Gastrocnemius medialis (tissue), 4 donors: Measurements from ENCODE around the gene SIRT7. TPM values are rescaled to one million over a fixed set of nuclear protein-coding genes. Genes with fewer than 3 reads are reported as not detected.
A peak's percentile ranks its signal among the peaks of the same experiment; 100 is the strongest.

Experiments used
- ATAC-seq, 2 donors: fragments of 150-250 bp; one replicate each; pipeline ENCODE4 v1.9.1; 2016
- DNase-seq, 2 donors: peaks; one replicate each; pipeline ENCODE4 v3.0.0-alpha.2; 2019
- H3K27ac ChIP-seq, 4 donors: fragments of 200-600 bp; sonication (generic); 1 replicate in 1 of 4; 2 replicates in 3 of 4; pipeline ENCODE4 v1.5.1; 2016 to 2018; ENCODE audit warnings: mild to moderate bottlenecking in 2 of 4, moderate library complexity in 1 of 4
- H3K27me3 ChIP-seq, 3 donors: fragments of 200-600 bp; sonication (generic) in 2 of 3; 1 replicate in 1 of 3; 2 replicates in 2 of 3; pipeline versions ENCODE4 v1.5.1 to v1.6.0; 2016 to 2019; ENCODE audit warnings: mild to moderate bottlenecking in 1 of 3, moderate library complexity in 1 of 3
- H3K36me3 ChIP-seq, 2 donors: fragments of 200-600 bp; sonication (generic) in 1 of 2; one replicate each; pipeline ENCODE4 v1.5.1; 2017 to 2018
- H3K4me1 ChIP-seq, 2 donors: fragments of 200-600 bp; sonication (generic) in 1 of 2; one replicate each; pipeline ENCODE4 v1.5.1; 2016 to 2017; ENCODE audit warnings: mild to moderate bottlenecking in 2 of 2
- H3K4me3 ChIP-seq, 4 donors: fragments of 200-600 bp; sonication (generic) in 3 of 4; 1 replicate in 1 of 4; 2 replicates in 3 of 4; pipeline ENCODE4 v1.5.1; 2016 to 2019; ENCODE audit warnings: mild to moderate bottlenecking in 2 of 4
- H3K9me3 ChIP-seq, 3 donors: fragments of 200-600 bp; sonication (generic) in 2 of 3; 1 replicate in 1 of 3; 2 replicates in 2 of 3; pipeline ENCODE4 v1.5.1; 2016 to 2019
- CTCF ChIP-seq, 5 experiments: fragments of 450-650 bp in 3 of 5; fragments of 200-600 bp in 2 of 5; sonication (generic) in 2 of 5; IDR thresholded peaks in 4 of 5; conservative IDR thresholded peaks in 1 of 5; 1 replicate in 4 of 5; 2 replicates in 1 of 5; pipeline ENCODE4 v1.5.1; 2016 to 2019; ENCODE audit warnings: antibody characterized with exemption in 5 of 5, mild to moderate bottlenecking in 3 of 5, moderate library complexity in 3 of 5
- POLR2A ChIP-seq, 2 donors: fragments of 450-650 bp; IDR thresholded peaks; one replicate each; pipeline ENCODE4 v1.6.1; 2017; ENCODE audit warnings: antibody characterized with exemption in 2 of 2, mild to moderate bottlenecking in 2 of 2, moderate library complexity in 2 of 2
- in situ Hi-C, 4 donors: fragments of 200-750 bp; cut with MboI; loops; one replicate each; pipeline versions ENCODE4 v1.15.0 to v1.8.0; 2017; ENCODE audit warnings: low sequenced_read_pairs in 4 of 4
- intact Hi-C: fragments of 100-400 bp; cut with DNase I; formaldehyde crosslinking; loops from one replicate; pipeline ENCODE4 v1.15.1; 2023; ENCODE audit warnings: low total_unique reads
- total RNA-seq, 4 donors: library from RNA; depleted of rRNA; stranded (reverse); fragments of >200 nt; gene quantifications; one replicate each; pipeline versions ENCODE4 v1.1.0 to v1.2.3, GENCODE V29; 2016

SIRT7 gene
- total RNA-seq, 4 donors from 2014 or later: 7.2 to 11.4 (median 8.3) TPM

DNA sequence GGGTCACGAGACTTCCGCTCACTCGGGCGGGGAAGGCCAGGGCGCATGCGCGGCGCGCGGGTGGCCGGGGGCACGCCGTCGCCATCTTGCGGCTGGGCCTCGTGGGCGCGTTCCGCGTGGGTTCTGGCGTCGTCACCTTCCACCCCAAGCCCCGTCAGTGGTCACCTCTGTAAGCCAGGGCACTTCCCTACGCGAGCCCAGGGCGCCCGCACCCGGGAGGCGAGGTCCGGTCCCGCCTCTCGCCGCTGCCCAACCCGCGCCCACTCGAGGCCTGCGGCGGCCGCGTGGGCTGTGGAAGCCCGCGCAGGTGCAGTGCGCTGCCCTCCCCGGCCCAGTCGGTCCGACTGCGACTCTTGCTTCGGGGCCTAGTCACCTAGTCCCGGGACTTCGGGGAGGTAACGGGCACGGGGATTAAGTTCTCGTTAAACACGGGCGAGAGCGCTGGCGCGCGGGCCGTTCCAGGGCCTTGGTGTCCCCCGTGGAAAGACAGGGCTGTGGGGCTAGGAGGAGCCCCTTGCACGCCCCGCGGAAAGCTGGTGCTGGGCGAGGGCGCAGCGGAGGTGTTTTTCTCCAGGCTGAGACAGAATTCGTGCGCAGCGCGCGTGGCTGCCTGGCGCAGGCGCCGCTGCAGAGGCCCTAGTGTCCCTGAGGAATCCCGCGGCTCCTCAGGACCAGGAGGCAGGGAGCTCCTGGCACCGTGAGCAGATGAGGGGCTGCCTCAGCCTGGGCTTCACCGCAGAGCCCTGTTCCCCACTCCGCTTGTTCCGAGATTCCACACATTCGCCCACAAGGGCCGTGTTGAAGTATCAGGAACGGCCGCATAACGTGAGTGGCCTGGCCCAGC is 46.4 kb downstream of the SIRT7 start:
- intact Hi-C loops: loop anchor here (1.0 to 5.0 kb wide), 3 partner anchors 15 to 106 kb away; partner anchors contain the start of gene ASPSCR1
- DNase-seq (peak; percentile 92 to 94), ATAC-seq (peak; percentile 83 to 88)
- Histone ChIP-seq H3K36me3 (peaks cover 0 to 21% of the 10 kb centered on the region in 2 donors), H3K4me3 (peak overlapping the region; percentile 78 to 100 (median 90)), H3K27ac (peak overlapping the region; percentile 96 to 99 (median 98)), H3K27me3 (no peaks in the 10 kb centered on the region), H3K9me3 (no peaks in the 10 kb centered on the region), H3K4me1 (peaks cover 35 to 37% of the 10 kb centered on the region in 2 donors)
- in situ Hi-C loops: no loop called here
- TF ChIP-seq POLR2A (IDR thresholded peaks at IDR 0.05): peak; percentile 95 to 97
- peak in 3 of 5 experiments; percentile 29 to 66 (median 48) for TF ChIP-seq CTCF (IDR thresholded peaks at IDR 0.05 in 4 of 5, conservative IDR thresholded peaks at IDR 0.05 in 1 of 5)

DNA sequence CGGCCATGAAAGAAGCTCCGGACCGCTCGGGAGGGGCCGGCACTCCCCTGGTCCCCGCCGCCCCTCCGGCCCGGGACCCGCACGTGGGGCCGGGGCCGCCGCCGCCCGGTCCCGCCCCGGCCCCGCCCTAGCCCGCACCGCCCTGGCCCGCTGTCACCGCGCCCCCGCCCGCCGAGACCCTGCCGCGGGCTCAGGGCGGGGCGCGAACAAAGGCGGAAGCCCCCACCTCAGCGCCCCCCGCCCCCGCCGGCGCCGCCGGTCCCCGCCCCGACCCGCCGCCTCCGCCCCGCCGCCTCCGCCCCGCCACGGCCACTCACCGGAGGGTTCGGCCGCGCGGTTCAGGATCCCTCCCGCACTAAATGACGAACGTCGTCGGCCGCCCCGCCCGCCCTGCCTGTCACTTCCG is 47.0 kb downstream of the SIRT7 start, which contains the start of gene ARHGDIA:
TSS of gene ARHGDIA (minus strand) at position 357 of the 406 bp plus-strand sequence. CDS start 1,407 bp downstream, outside the sequence.
- ATAC-seq (peak; percentile 12 to 23), DNase-seq (no peak)
- Histone ChIP-seq H3K4me1 (peaks cover 35 to 41% of the 10 kb centered on the region in 2 donors), H3K27me3 (no peaks in the 10 kb centered on the region), H3K36me3 (peaks cover 0 to 21% of the 10 kb centered on the region in 2 donors), H3K9me3 (no peaks in the 10 kb centered on the region), H3K4me3 (peak within 1 kb of the TSS; percentile 78 to 100 (median 90)), H3K27ac (peak within 1 kb of the TSS; percentile 96 to 99 (median 98))
- in situ Hi-C loops: no loop called here
- intact Hi-C loops: loop anchor here (1.0 to 5.0 kb wide), 3 partner anchors 15 to 106 kb away; partner anchors contain the start of gene ASPSCR1
- TF ChIP-seq POLR2A (IDR thresholded peaks at IDR 0.05) (no peak), CTCF (IDR thresholded peaks at IDR 0.05 in 4 of 5, conservative IDR thresholded peaks at IDR 0.05 in 1 of 5) (no peak)

DNA sequence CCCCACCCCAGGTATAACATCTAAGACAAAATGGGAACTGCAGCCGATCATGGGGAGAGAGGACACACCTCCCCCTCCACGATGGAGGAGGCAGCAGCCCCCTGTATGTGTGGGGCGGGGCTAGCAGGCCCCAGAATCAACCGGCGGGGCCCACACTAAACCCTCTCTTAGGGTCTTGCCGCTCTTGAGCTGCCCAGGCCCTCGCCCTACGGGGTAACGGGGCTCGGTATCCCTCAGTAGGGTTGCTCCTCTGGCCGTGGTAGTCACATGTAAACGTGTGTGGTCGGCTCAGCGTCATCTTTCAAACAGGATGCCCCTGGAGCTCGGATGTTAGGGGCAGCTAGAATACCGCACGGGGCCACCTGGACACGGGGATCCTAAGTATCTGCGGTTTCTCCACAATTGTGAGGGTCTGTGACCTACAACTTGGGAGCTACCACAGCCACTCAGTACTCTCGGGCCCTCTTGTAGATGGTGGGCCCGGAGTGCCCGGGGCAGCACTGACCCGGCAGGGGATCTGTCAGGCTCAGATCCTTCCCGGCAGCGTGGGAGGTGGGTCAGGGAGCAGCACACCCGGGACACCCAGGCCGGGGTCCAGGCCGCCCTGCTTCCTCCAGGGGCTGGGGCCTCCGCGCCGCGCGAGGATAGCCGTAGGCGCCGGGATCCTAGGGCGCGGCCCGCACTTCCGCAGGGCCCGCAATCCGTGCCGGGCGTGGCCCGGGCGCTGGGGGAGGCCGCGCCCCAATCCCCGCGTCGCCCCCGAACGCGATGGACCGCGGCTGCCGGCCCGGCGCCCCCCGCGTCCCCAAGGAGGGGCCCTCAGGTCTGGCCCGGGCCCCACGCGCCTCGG is 47.6 kb downstream of the SIRT7 start:
- in situ Hi-C loops (no loop called here), intact Hi-C loops (loop anchor here (5.0 kb wide), 2 partner anchors 72 to 107 kb away; partner anchors contain the start of gene ASPSCR1)
- DNase-seq (no peak), ATAC-seq (peak; percentile 7 to 15)
- TF ChIP-seq POLR2A (IDR thresholded peaks at IDR 0.05): no peak
- TF ChIP-seq CTCF (IDR thresholded peaks at IDR 0.05 in 4 of 5, conservative IDR thresholded peaks at IDR 0.05 in 1 of 5): no peak
- peaks cover 0 to 21% of the 10 kb centered on the region in 2 donors for H3K36me3 ChIP-seq
- H3K4me3 ChIP-seq: peak overlapping the region; percentile 74 to 92 (median 78)
- peak overlapping the region; percentile 94 to 99 (median 97) for H3K27ac ChIP-seq
- peaks cover 35 to 47% of the 10 kb centered on the region in 2 donors for H3K4me1 ChIP-seq
- no peaks in the 10 kb centered on the region for H3K27me3 ChIP-seq
- H3K9me3 ChIP-seq: no peaks in the 10 kb centered on the region
